T-helper 2 cell treated with Interferon-gamma antibody and Interleukin-4, amounts not matched to agents 5 μg/mL and 100 μg/mL, for 36 hours (primary cell): ENCODE results near the gene MYL7.
A peak's percentile ranks its signal among the peaks of the same experiment; 100 is the strongest.

ENCODE experiments used
- DNase-seq: peaks from one replicate; pipeline ENCODE4 v3.0.0; 2021; ENCODE audit warnings: low spot score
- H3K27ac Mint-ChIP-seq: one replicate; pipeline ENCODE4 v1.8.0; 2021; ENCODE audit warnings: mild to moderate bottlenecking, mixed read lengths
- H3K27me3 Mint-ChIP-seq: one replicate; pipeline ENCODE4 v1.8.0; 2021; ENCODE audit warnings: low read depth, mixed read lengths
- H3K36me3 Mint-ChIP-seq: one replicate; pipeline ENCODE4 v1.8.0; 2021; ENCODE audit warnings: low read depth, mixed read lengths
- H3K4me1 Mint-ChIP-seq: one replicate; pipeline ENCODE4 v1.8.0; 2021; ENCODE audit warnings: low read depth, mixed read lengths
- H3K4me3 Mint-ChIP-seq: one replicate; pipeline ENCODE4 v1.8.0; 2022; ENCODE audit warnings: mild to moderate bottlenecking, moderate library complexity, mixed read lengths
- H3K9me3 Mint-ChIP-seq: one replicate; pipeline ENCODE4 v1.8.0; 2021; ENCODE audit warnings: mixed read lengths

Gene MYL7

DNA sequence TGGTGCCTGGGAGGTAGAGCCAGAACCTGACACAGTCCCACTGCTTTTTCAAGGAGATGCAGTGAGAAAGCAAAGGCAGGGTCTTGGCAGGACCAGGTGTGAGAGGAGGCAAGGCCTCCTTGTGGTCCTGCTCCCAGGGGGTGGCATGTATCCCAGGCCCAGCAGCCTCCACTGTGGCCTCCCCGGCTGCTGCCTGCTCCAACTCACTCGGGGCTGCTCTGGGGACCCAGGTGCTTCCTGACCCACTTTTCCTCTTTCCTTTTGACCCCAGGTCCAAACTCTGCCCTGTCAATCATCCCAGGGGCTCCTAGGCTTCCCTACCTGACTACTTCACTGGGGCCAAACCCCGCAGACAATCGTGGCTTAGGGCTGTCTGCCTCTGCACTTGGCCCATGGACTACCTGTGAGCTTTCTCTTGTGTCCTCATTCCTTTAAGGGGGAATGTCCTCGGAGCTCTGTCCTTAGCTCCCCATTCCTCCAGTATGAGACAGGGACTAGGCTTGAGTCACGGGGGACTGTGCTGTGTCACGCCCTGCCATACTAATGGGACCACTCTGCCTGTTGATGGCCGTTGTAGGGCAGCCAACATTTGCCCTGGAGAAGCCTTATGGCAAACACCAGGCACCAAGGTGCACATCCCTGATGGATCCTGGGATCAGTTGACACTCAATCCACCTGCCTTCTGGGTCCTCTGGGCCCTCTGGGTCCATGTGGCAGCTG, 38.1 kb downstream of the MYL7 start:
- H3K4me1 Mint-ChIP-seq, result peaks cover 17% of the 10 kb centered on the region
- peak overlapping the region; percentile 69 for H3K4me3 Mint-ChIP-seq
- no peaks in the 10 kb centered on the region for H3K9me3 Mint-ChIP-seq
- peaks cover 9% of the 10 kb centered on the region for H3K27me3 Mint-ChIP-seq
- no peak for DNase-seq
- H3K27ac Mint-ChIP-seq, result no peak overlapping the region
- H3K36me3 Mint-ChIP-seq, result no peaks in the 10 kb centered on the region

DNA sequence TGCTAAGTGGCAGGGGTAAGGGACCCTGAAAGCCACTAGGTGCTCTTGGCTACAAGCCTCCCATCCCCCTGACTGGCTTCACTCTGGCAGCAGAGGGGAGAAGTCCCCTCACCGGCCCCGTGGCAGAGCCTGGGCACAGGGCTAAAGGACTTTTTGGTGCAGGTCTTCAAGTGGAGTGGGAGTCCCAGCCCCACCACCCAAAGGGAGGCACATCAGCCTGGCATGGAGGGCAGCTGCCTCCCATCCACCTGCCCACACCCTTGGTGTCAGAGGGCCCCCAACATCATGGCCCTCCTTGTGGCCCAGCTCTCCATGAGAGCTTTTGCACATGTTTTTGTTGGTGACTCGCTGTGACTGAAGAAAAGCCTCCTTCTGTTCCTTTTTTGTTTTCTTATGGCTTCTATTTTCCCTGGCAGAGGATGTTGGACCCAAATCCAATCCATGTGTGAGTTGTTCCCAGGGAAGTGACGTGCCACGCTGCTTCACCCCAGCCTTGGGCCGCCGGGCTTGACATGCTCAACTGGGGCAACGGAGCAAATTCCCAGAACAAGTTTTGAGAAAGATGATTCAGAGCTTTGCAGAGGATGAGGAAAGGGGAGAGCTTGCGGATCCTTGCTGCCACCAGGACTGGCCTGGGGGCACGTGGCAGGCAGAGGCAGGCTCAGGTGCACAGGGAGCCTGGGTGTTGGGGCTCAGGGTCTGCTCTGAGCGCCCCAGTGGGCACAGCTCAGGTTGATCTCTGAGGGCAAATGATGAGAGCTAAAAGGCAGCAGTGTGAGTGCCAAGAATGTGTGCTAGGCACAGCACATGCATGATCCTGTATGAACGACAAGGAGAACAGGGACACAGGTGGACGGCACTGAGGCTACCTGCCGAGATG, 38.9 kb downstream of the MYL7 start:
- Mint-ChIP-seq H3K9me3 (no peaks in the 10 kb centered on the region), H3K4me3 (no peak overlapping the region), H3K36me3 (no peaks in the 10 kb centered on the region), H3K27me3 (peaks cover 9% of the 10 kb centered on the region), H3K27ac (no peak overlapping the region), H3K4me1 (peaks cover 25% of the 10 kb centered on the region)
- no peak for DNase-seq

DNA sequence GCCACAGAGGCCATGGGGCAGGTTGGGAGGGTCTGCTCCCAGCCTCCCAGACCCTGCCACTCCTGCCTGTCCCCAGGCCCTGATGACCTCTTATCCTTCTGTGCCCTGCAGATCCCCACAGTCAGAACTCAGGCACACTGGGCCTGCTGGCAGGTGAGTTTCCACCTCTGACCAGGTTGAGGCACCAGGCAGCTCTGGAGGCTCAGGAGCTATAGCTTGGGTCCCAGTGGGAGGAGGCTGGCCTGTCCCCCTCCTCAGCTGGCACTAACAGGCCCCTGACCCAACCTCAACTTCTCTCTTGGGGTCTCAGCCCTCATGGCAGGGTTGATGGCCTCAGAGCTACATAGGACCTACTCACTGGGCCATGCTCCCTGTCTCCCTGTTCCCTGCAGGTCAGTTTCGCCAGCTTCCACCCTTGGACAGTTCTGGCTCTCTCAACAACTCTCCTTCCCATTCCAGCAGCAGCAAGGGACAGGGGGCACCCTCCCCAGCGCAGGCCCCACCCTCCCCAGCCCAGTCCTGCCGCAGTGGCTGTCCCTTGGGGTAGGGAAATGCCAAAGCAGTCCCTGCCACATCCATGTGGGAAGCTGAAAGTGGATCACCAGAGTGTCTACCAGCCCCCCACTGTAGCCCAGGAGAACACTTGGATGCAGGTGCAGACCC, 39.7 kb downstream of the MYL7 start:
- no peaks in the 10 kb centered on the region for H3K36me3 Mint-ChIP-seq
- H3K4me3 Mint-ChIP-seq, result no peak overlapping the region
- peaks cover 32% of the 10 kb centered on the region for H3K4me1 Mint-ChIP-seq
- peaks cover 9% of the 10 kb centered on the region for H3K27me3 Mint-ChIP-seq
- no peak for DNase-seq
- H3K9me3 Mint-ChIP-seq, result no peaks in the 10 kb centered on the region
- H3K27ac Mint-ChIP-seq, result no peak overlapping the region

DNA sequence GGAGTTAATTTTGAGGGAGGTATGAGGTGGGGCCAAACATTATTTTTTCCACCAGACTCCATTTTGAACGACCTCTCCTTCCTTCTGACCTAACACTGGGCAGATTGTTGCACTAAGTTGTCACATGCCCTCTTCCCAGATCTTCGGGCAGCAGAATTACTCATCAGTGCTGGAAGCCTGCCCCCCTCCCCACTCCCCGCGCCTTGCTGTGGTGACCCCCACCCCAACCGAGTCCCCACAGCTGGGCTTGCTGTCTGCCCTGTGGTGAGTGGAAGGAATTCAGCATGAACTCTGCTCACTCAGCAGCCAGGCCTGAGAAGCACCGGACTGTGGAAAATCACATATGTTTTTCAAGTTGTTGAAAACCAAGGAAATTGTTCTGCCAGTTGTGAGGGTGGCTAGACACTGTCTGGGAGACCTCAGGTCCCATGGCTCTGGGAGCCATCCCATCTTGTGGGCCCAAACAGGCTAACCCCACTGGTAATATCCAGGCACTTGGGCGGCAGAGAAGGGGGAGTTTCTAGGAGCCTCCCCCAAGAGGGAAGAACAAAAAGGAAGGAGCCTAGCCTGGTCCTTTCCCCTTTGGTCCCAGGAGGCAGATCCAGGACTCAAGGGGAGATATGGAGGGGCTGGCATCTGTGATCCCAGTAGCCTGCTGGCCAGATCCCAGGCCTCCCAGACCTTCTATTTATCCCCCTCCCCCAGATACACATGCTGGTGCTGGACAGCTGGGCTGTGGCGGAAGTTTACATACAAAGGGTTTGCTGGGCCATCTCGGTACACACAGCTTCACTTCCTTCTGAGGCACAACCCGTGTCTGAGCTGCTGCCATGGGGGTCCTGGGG, 40.5 kb downstream of the MYL7 start:
- Mint-ChIP-seq H3K27me3 (peaks cover 7% of the 10 kb centered on the region), H3K9me3 (no peaks in the 10 kb centered on the region), H3K4me3 (no peak overlapping the region), H3K4me1 (peaks cover 28% of the 10 kb centered on the region), H3K27ac (no peak overlapping the region), H3K36me3 (no peaks in the 10 kb centered on the region)
- DNase-seq, result no peak

DNA sequence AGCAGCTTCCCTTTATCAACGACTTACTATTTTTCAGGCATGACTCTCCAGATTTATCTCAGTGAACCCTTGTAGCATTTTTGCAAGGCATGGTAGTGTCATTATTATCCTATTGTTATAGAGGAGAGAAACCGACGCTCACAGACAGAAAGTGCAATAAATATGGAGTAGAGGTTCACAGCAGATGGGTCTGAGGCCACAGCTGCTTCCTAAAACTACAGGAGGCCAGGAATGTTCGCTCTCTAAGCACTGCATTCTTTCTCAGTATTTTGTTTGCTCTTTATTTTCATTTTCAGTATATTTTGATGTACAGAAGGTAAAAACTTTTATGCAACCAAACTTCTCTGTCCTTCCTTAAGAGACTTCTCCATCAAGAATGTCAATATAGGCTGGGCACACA, 41.5 kb downstream of the MYL7 start:
- Mint-ChIP-seq H3K27ac (no peak overlapping the region), H3K9me3 (no peaks in the 10 kb centered on the region), H3K4me1 (peaks cover 24% of the 10 kb centered on the region), H3K4me3 (no peak overlapping the region), H3K36me3 (no peaks in the 10 kb centered on the region), H3K27me3 (peaks cover 3% of the 10 kb centered on the region)
- DNase-seq, result no peak

DNA sequence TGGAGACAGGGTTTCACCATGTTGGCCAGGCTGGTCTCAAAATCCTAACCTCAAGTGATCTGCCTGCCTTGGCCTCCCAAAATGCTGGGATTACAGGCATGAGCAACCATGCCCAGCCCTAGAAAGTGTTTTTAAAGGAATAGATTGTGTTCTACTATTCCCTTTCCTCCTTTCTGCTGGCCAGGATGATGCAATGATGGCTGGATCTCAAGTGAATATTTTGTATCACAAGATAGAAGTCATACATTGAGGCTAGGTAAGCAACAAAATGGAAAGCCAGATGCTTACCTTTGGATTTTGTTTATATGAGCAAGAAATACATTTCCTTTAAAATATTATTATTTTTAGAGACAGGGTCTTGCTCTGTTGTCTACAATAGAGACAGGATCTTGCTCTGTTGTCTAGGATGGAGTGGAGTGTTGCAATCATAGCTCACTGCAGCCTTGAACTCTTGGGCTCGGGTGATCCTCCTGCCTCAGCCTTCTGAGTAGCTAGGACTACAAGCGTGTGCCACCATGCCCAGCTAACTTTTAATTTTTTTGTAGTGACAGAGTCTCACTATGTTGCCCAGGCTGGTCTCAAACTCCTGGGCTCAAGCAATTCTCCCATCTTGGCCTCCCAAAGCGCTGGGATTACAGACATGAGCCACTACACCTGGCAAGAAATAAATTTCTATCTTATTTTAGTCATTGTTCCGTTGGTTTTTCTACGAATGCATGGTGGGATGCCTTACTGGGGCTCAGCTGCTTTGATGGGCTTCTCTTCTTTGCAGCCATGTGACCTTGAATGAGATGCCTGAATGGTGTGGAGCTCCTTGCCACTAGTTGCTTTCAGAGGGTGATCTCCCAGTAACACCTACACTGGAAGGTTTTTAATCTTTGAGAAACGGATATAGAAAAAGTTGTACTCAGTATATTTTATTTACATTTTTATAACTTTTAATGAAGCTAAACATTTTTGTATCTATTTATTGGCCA, 42.8 kb downstream of the MYL7 start:
- DNase-seq, result no peak
- peaks cover 24% of the 10 kb centered on the region for H3K4me1 Mint-ChIP-seq
- H3K4me3 Mint-ChIP-seq, result peak overlapping the region; percentile 41
- peaks cover 1% of the 10 kb centered on the region for H3K27me3 Mint-ChIP-seq
- H3K36me3 Mint-ChIP-seq, result peaks cover 1% of the 10 kb centered on the region
- peaks cover 2% of the 10 kb centered on the region for H3K9me3 Mint-ChIP-seq
- H3K27ac Mint-ChIP-seq, result peak overlapping the region; percentile 88

DNA sequence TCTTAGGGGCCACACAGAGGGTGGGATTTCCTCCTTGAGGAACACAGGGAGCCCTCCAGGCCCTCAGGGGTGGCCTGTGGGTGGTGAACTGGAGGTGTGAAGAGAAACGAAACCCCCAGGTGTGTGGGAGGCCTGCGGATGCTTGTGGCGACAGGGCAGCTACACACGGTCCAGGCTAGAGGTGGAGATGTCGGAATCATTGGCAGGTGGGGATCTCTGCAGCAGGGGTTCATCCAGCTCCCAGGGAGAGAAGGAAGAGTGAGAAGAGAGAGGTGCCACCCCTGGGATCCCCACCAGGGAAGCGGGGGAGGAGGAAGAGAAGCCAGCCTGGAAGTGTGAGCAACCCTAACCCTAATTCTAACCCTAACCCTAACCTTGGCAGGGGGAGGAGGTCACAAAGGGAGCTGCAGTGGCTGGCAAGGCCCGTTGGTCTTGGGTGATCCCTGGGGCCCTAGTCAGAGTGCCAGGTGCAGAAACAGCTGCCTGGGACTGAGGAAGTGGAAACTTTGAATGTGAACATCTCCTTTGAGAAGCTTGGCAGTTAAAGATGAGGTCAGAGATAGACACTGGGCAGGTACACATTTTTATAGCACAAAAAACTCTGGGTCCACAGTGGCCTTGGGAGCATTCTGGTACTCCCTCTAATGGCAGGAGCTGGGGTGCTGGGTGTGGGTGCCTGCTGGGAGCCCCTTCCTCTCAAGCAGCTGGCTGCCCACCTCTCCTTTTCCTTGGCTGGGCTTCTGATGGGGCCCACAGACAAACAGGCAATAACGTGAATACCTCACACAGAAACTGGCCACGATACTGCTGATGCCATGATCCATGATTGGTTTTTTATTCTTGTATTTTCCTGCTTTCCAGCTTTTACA, 43.8 kb downstream of the MYL7 start:
- Mint-ChIP-seq H3K4me1 (peaks cover 24% of the 10 kb centered on the region), H3K27ac (peak overlapping the region; percentile 88), H3K36me3 (peaks cover 6% of the 10 kb centered on the region), H3K27me3 (no peaks in the 10 kb centered on the region), H3K9me3 (peaks cover 6% of the 10 kb centered on the region), H3K4me3 (peak overlapping the region; percentile 41)
- peak; percentile 55 for DNase-seq

DNA sequence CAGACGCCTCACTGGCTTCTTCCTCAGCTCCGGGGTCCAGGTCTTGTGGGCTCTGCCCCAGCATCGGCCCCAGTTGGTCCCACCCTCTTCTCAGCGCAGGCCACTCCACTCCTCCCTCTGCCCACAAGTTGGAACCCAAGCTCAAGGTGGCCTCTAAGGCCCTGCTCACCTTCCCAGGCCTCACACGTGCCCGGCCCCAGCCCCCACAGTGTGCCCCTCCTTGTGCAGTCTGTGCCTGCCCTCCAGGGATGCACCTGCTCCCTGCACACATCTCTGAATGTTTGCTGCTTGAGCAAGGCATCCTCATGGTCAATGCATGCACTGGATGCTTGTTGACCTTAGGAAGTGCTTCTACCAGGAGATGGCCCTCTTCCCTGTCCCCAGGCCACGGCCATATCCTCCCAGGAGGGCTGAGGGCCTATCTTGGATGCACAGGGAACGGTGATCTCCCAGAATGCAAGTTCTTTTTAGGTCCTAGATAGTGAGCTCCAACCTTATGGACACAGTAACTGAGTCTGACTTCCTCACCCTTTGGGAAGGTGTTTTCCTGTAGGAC, 44.7 kb downstream of the MYL7 start:
- H3K4me1 Mint-ChIP-seq, result peaks cover 24% of the 10 kb centered on the region
- H3K9me3 Mint-ChIP-seq, result peaks cover 6% of the 10 kb centered on the region
- no peaks in the 10 kb centered on the region for H3K27me3 Mint-ChIP-seq
- H3K36me3 Mint-ChIP-seq, result peaks cover 6% of the 10 kb centered on the region
- DNase-seq, result no peak
- peak overlapping the region; percentile 41 for H3K4me3 Mint-ChIP-seq
- H3K27ac Mint-ChIP-seq, result peak overlapping the region; percentile 88

DNA sequence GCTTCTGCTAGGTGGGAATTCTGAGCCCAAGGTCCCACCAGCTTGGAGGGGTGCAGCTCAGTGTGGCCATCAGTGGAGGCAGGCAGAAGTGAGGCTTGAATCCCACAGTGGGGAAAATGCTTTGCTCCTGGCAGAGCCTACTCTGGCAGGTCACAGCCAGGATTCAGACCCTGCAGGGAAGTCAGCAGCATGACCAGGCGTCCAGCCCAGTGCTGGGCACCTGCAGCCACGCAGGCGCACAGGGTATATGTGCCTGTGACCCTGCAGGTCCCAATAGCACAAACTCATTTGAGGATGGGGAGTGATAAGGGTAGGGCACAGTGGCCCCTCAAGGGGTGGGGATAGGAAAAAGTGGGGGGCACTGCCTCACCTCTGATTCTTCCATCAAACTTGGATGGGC, 45.4 kb downstream of the MYL7 start:
- H3K4me1 Mint-ChIP-seq, result peaks cover 24% of the 10 kb centered on the region

DNA sequence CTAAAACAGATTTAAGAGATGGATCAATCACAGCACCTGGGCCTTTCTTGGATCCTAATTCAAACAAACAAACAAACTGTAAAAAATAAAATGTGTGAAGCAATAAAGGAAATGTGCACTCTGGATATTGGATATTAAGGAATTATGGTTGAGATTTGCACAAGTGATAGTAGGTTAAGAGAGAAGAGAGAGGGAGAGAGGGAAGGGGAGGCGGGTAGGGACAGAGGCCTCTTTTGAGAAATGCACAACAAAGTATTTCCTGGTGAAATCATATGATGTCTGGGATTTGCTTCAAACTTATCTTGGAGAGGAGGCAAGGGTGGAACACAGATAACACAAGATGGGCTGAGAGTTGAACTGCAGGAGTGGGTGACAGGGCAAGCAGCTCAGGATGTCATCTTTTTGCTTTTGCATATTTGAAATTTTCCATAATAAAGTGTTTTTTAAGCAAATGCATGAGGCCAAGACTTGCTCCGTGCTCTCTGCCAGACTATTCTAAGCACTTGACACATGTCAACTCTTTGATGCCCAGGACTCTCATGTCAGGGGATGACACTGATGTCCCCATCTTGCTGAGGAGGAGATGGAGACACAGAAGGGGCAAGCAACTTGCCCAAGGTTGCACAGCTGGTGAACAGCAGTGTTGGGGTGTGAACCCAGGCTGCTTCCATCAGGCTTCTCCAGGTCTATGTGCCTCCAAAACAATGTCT, 46.1 kb downstream of the MYL7 start:
- peaks cover 24% of the 10 kb centered on the region for H3K4me1 Mint-ChIP-seq
- H3K27ac Mint-ChIP-seq, result peak overlapping the region; percentile 49
- H3K27me3 Mint-ChIP-seq, result peaks cover 2% of the 10 kb centered on the region
- no peak overlapping the region for H3K4me3 Mint-ChIP-seq
- peaks cover 6% of the 10 kb centered on the region for H3K36me3 Mint-ChIP-seq
- DNase-seq, result no peak
- peaks cover 6% of the 10 kb centered on the region for H3K9me3 Mint-ChIP-seq

More for the DNA sequence above, 45.4 kb downstream of the MYL7 start:
- no peak for DNase-seq
- Mint-ChIP-seq H3K4me3 (no peak overlapping the region), H3K9me3 (peaks cover 6% of the 10 kb centered on the region), H3K27ac (peak overlapping the region; percentile 49), H3K36me3 (peaks cover 6% of the 10 kb centered on the region), H3K27me3 (peaks cover 1% of the 10 kb centered on the region)

DNA sequence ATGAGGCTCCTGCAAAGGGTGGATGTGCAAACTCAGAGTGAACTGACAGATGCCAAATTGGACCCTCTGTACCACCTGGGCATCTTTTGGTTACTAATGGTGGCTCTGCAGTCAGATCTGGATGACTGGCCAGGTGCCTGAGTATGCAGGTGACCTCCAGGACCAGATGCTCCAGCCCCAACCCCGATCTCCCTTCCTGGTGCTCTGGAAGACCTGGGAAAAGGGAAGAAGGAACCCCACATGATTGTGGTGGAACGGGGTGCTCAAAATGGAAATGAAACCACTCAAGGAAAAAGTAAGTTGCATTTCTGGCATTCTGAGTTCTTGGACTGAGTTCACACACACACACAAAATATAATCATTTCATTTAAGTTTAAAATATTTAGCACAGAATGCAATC, 46.8 kb downstream of the MYL7 start:
- H3K4me3 Mint-ChIP-seq, result no peak overlapping the region
- DNase-seq, result no peak
- H3K9me3 Mint-ChIP-seq, result peaks cover 6% of the 10 kb centered on the region
- peaks cover 6% of the 10 kb centered on the region for H3K36me3 Mint-ChIP-seq
- peaks cover 2% of the 10 kb centered on the region for H3K27me3 Mint-ChIP-seq
- no peak overlapping the region for H3K27ac Mint-ChIP-seq
- peaks cover 24% of the 10 kb centered on the region for H3K4me1 Mint-ChIP-seq
